ENCODE measurements around the gene PRKCH.

The PRKCH gene

GRCh38 chr14:61430066-61430757 is 108.8 kb downstream of the PRKCH start:
- DNase-seq = no peak

- no peak for DNase-seq
These were observed 111.8 kb downstream of the PRKCH start for GRCh38 chr14:61433169-61433568.

GRCh38 chr14:61433828-61434227 is 112.4 kb downstream of the PRKCH start:
- DNase-seq = no peak

- DNase-seq = no peak
These were observed 112.9 kb downstream of the PRKCH start for GRCh38 chr14:61434311-61434710.

GRCh38 chr14:61435563-61436337 is 114.4 kb downstream of the PRKCH start:
- no peak for DNase-seq

- no peak for DNase-seq
These were observed 116.0 kb downstream of the PRKCH start for GRCh38 chr14:61437381-61437780.

- no peak for DNase-seq
These were observed 116.7 kb downstream of the PRKCH start for GRCh38 chr14:61438036-61438435.

GRCh38 chr14:61438497-61438859 is 117.1 kb downstream of the PRKCH start:
- no peak for DNase-seq

- DNase-seq = no peak
These were observed 117.7 kb downstream of the PRKCH start for GRCh38 chr14:61438860-61439765.

GRCh38 chr14:61439779-61440418 is 118.5 kb downstream of the PRKCH start:
- no peak for DNase-seq

GRCh38 chr14:61443481-61443880 is 122.1 kb downstream of the PRKCH start:
- no peak for DNase-seq

- DNase-seq = no peak
These were observed 122.9 kb downstream of the PRKCH start for GRCh38 chr14:61444215-61444768.

GRCh38 chr14:61451491-61451890 is 130.1 kb downstream of the PRKCH start:
- DNase-seq = no peak

- no peak for DNase-seq
These were observed 130.6 kb downstream of the PRKCH start for GRCh38 chr14:61451891-61452400.

GRCh38 chr14:61452452-61452851 is 131.1 kb downstream of the PRKCH start:
- DNase-seq = no peak

- DNase-seq = no peak
These were observed 131.9 kb downstream of the PRKCH start for GRCh38 chr14:61453103-61453767.

GRCh38 chr14:61454545-61454944 is 133.2 kb downstream of the PRKCH start:
- DNase-seq = no peak

GRCh38 chr14:61455351-61455750 is 134.0 kb downstream of the PRKCH start:
- no peak for DNase-seq

GRCh38 chr14:61456720-61457119 is 135.3 kb downstream of the PRKCH start:
- DNase-seq = no peak

- DNase-seq = no peak
These were observed 137.4 kb downstream of the PRKCH start for GRCh38 chr14:61458766-61459165.

- DNase-seq = no peak
These were observed 137.8 kb downstream of the PRKCH start for GRCh38 chr14:61459229-61459628.

- DNase-seq = no peak
These were observed 138.7 kb downstream of the PRKCH start for GRCh38 chr14:61460063-61460462.
